Neuronal stem cell (in vitro differentiated cells): ENCODE data around the gene SLC22A23.

ENCODE experiments used
- DNase-seq: peaks from one replicate; pipeline ENCODE4 v3.0.0-alpha.2; 2013; ENCODE audit warnings: low spot score
- H2AFZ ChIP-seq: one replicate; pipeline ENCODE4 v1.6.1; 2013; ENCODE audit warnings: mild to moderate bottlenecking, low read length, inconsistent platforms
- H2AK5ac ChIP-seq: 2 replicates; pipeline ENCODE4 v1.6.1; 2013; ENCODE audit warnings: low read depth, mild to moderate bottlenecking, inconsistent platforms, low read length, moderate library complexity, mixed read lengths
- H2BK120ac ChIP-seq: 2 replicates; pipeline ENCODE4 v1.6.1; 2013; ENCODE audit warnings: low read depth, mild to moderate bottlenecking, inconsistent platforms, low read length, moderate library complexity, mixed read lengths
- H2BK12ac ChIP-seq: one replicate; pipeline ENCODE4 v1.6.1; 2013; ENCODE audit warnings: low read length, inconsistent platforms
- H2BK15ac ChIP-seq: 2 replicates; pipeline ENCODE4 v1.6.1; 2013; ENCODE audit warnings: mild to moderate bottlenecking, low read length, inconsistent platforms, mixed read lengths
- H2BK5ac ChIP-seq: one replicate; pipeline ENCODE4 v1.6.1; 2013; ENCODE audit warnings: inconsistent platforms, mild to moderate bottlenecking, low read length, moderate library complexity
- H3K14ac ChIP-seq: one replicate; pipeline ENCODE4 v1.6.1; 2013; ENCODE audit warnings: low read length, inconsistent platforms
- H3K18ac ChIP-seq: 2 replicates; pipeline ENCODE4 v1.6.1; 2013; ENCODE audit warnings: low read length, inconsistent platforms
- H3K23ac ChIP-seq: 2 replicates; pipeline ENCODE4 v1.6.1; 2013; ENCODE audit warnings: low read depth, mild to moderate bottlenecking, mixed read lengths, low read length, inconsistent platforms; ENCODE audit not compliant: poor library complexity
- H3K27ac ChIP-seq: replicated peaks from 3 replicates; pipeline ENCODE4 v1.5.1; 2013; ENCODE audit warnings: low read length, inconsistent platforms
- H3K27me3 ChIP-seq, 3 experiments: 2 replicates each; pipeline ENCODE4 v1.6.1; 2013; ENCODE audit warnings: low read length in 3 of 3, mild to moderate bottlenecking in 2 of 3, inconsistent platforms in 1 of 3, low read depth in 1 of 3, mixed read lengths in 1 of 3, moderate library complexity in 1 of 3; ENCODE audit not compliant: control insufficient read depth in 3 of 3, insufficient read depth in 3 of 3
- H3K36me3 ChIP-seq, 2 donors: replicated peaks in 1 of 2; 2 replicates each; pipeline ENCODE4 v1.6.1; 2013; ENCODE audit warnings: low read length in 2 of 2; ENCODE audit not compliant: control insufficient read depth in 2 of 2, insufficient read depth in 2 of 2
- H3K4ac ChIP-seq: 2 replicates; pipeline ENCODE4 v1.6.1; 2013; ENCODE audit warnings: inconsistent platforms, mild to moderate bottlenecking, low read length, moderate library complexity
- H3K4me1 ChIP-seq, 2 donors: 1 replicate in 1 of 2; 2 replicates in 1 of 2; pipeline ENCODE4 v1.6.1; 2013; ENCODE audit warnings: low read length in 2 of 2, low read depth in 1 of 2; ENCODE audit not compliant: control insufficient read depth in 2 of 2, insufficient read depth in 1 of 2
- H3K4me2 ChIP-seq: one replicate; pipeline ENCODE4 v1.6.1; 2013; ENCODE audit warnings: mild to moderate bottlenecking, low read length, inconsistent platforms; ENCODE audit not compliant: insufficient read depth, poor library complexity, severe bottlenecking
- H3K4me3 ChIP-seq, 2 donors: 2 replicates each; pipeline ENCODE4 v1.5.1; 2013; ENCODE audit warnings: low read length in 2 of 2, mild to moderate bottlenecking in 2 of 2, inconsistent platforms in 1 of 2, moderate library complexity in 1 of 2
- H3K79me1 ChIP-seq: one replicate; pipeline ENCODE4 v1.6.1; 2013; ENCODE audit warnings: low read depth, mild to moderate bottlenecking, inconsistent platforms, low read length, moderate library complexity
- H3K9ac ChIP-seq: one replicate; pipeline ENCODE4 v1.6.1; 2013; ENCODE audit warnings: mild to moderate bottlenecking, low read depth, low read length, inconsistent platforms; ENCODE audit not compliant: poor library complexity
- H3K9me3 ChIP-seq, 2 donors: replicated peaks in 1 of 2; 2 replicates each; pipeline versions ENCODE3 to v1.6.1; 2013; ENCODE audit warnings: low read length in 2 of 2, mild to moderate bottlenecking in 2 of 2, inconsistent platforms in 1 of 2, low read depth in 1 of 2, mixed read lengths in 1 of 2, moderate library complexity in 1 of 2; ENCODE audit not compliant: control insufficient read depth in 2 of 2, insufficient read depth in 1 of 2
- H4K8ac ChIP-seq: one replicate; pipeline ENCODE4 v1.6.1; 2013; ENCODE audit warnings: low read depth, mild to moderate bottlenecking, inconsistent platforms, low read length, moderate library complexity
- H4K91ac ChIP-seq: one replicate; pipeline ENCODE4 v1.6.1; 2013; ENCODE audit warnings: low read length, low read depth, mild to moderate bottlenecking, inconsistent platforms; ENCODE audit not compliant: poor library complexity
- WGBS, 2 donors: extraction: QIAGEN DNeasy Blood & Tissue Kit; methylation state at CpG; one replicate each; pipeline ENCODE4 v1.1.7; 2013; ENCODE audit warnings: missing lambda C conversion rate in 2 of 2, mixed read lengths in 1 of 2; ENCODE audit not compliant: insufficient read length in 2 of 2, insufficient replicate concordance in 1 of 2; ENCODE audit errors: extremely low coverage in 2 of 2; 5-methylcytosine and 5-hydroxymethylcytosine counted together

SLC22A23 gene

GRCh38 chr6:3417473-3417872 lies 39.4 kb downstream of the SLC22A23 start:
- Histone ChIP-seq H2AK5ac (no peak overlapping the region), H3K4ac (no peak overlapping the region), H3K14ac (no peak overlapping the region), H3K4me3 (no peak overlapping the region), H3K27ac (no peak overlapping the region), H3K9me3 (peaks cover 0 to 8% of the 10 kb centered on the region in 2 donors), H2BK5ac (no peak overlapping the region), H4K91ac (no peak overlapping the region), H3K27me3 (no peaks in the 10 kb centered on the region), H3K4me1 (peaks cover 8 to 28% of the 10 kb centered on the region in 2 donors), H3K18ac (no peak overlapping the region), H3K9ac (no peak overlapping the region), H2AFZ (no peak overlapping the region), H4K8ac (no peak overlapping the region), H3K36me3 (peaks cover 0 to 6% of the 10 kb centered on the region in 2 donors), H2BK12ac (no peak overlapping the region), H2BK120ac (no peak overlapping the region), H2BK15ac (no peak overlapping the region), H3K4me2 (no peak overlapping the region), H3K23ac (no peak overlapping the region), H3K79me1 (no peaks in the 10 kb centered on the region)
- no CpG with 5 or more reads among the region's 4 CpGs for WGBS, 2 donors
- no peak for DNase-seq

DNA sequence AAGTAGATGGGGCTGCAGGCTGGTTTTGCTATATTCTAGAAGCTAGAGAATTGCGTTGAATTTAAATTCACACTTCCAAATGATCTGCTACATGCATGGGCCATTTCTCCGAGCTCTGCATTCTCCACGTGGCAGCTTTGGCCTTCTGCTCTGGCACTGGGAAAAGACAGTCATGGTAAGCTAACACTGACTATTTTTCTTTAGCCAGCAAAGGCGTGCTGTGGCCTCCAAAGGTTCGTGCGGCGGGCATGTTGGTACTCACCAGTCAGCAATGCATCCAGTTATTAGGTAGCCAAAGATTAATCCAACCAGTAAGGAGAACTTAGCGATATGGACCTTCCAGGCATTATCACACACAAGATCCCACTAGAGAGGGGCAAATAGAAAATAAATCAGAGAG lies 41.4 kb downstream of the SLC22A23 start:
- no peak overlapping the region for H3K9ac ChIP-seq
- no peak overlapping the region for H3K14ac ChIP-seq
- H2BK120ac ChIP-seq = no peak overlapping the region
- no peak overlapping the region for H4K8ac ChIP-seq
- H2BK12ac ChIP-seq = no peak overlapping the region
- no CpG with 5 or more reads among the region's 8 CpGs for WGBS, 2 donors
- no peak overlapping the region for H2AFZ ChIP-seq
- H2BK5ac ChIP-seq = no peak overlapping the region
- H2AK5ac ChIP-seq = no peak overlapping the region
- no peak overlapping the region for H2BK15ac ChIP-seq
- no peaks in the 10 kb centered on the region for H3K79me1 ChIP-seq
- DNase-seq = no peak
- no peak overlapping the region for H3K23ac ChIP-seq
- no peak overlapping the region for H3K27ac ChIP-seq
- H3K4me1 ChIP-seq = peaks cover 6 to 13% of the 10 kb centered on the region in 2 donors
- H3K4me3 ChIP-seq = no peak overlapping the region
- H3K4me2 ChIP-seq = no peak overlapping the region
- no peak overlapping the region for H4K91ac ChIP-seq
- H3K4ac ChIP-seq = no peak overlapping the region
- H3K36me3 ChIP-seq = peaks cover 0 to 8% of the 10 kb centered on the region in 2 donors
- H3K27me3 ChIP-seq = no peaks in the 10 kb centered on the region
- no peak overlapping the region for H3K18ac ChIP-seq
- H3K9me3 ChIP-seq = peaks cover 0 to 14% of the 10 kb centered on the region in 2 donors

DNA sequence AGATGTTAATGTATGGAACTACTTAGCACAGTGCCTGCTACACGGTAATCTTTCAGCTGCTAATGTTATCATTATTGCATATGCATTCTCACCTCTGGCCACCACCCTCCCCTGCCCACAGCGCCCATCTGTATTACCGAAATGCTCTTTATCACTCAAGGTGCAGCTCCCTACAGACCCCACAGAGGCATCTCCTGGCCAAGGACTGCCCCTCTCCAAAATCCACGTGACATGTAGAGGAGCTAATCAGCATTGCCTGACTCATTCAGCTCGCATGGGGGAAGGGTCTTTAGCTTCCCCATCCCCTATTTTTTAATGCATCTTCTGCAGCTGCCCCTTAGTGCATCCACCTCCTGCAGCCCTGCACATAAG lies 41.8 kb downstream of the SLC22A23 start:
- Histone ChIP-seq H3K23ac (no peak overlapping the region), H2AK5ac (no peak overlapping the region), H2BK120ac (no peak overlapping the region), H3K4ac (no peak overlapping the region), H2BK15ac (no peak overlapping the region), H3K27me3 (no peaks in the 10 kb centered on the region), H3K4me3 (no peak overlapping the region), H2BK5ac (no peak overlapping the region), H3K4me2 (no peak overlapping the region), H4K8ac (no peak overlapping the region), H2BK12ac (no peak overlapping the region), H3K9me3 (peaks cover 0 to 14% of the 10 kb centered on the region in 2 donors), H3K27ac (no peak overlapping the region), H3K4me1 (peaks cover 6 to 13% of the 10 kb centered on the region in 2 donors), H2AFZ (no peak overlapping the region), H4K91ac (no peak overlapping the region), H3K79me1 (no peaks in the 10 kb centered on the region), H3K36me3 (peaks cover 0 to 8% of the 10 kb centered on the region in 2 donors), H3K18ac (no peak overlapping the region), H3K14ac (no peak overlapping the region), H3K9ac (no peak overlapping the region)
- no peak for DNase-seq
- WGBS, 2 donors = no CpG with 5 or more reads among the region's 5 CpGs

- Histone ChIP-seq H3K4me1 (peaks cover 6 to 13% of the 10 kb centered on the region in 2 donors), H2BK5ac (no peak overlapping the region), H2AK5ac (no peak overlapping the region), H2BK12ac (no peak overlapping the region), H3K36me3 (peaks cover 0 to 14% of the 10 kb centered on the region in 2 donors), H3K27me3 (no peaks in the 10 kb centered on the region), H3K14ac (no peak overlapping the region), H3K27ac (no peak overlapping the region), H3K9ac (no peak overlapping the region), H4K91ac (no peak overlapping the region), H3K4ac (no peak overlapping the region), H2BK120ac (no peak overlapping the region), H4K8ac (no peak overlapping the region), H3K9me3 (peaks cover 0 to 14% of the 10 kb centered on the region in 2 donors), H3K4me2 (no peak overlapping the region), H3K18ac (no peak overlapping the region), H3K23ac (no peak overlapping the region), H3K4me3 (no peak overlapping the region), H2AFZ (no peak overlapping the region), H3K79me1 (no peaks in the 10 kb centered on the region), H2BK15ac (no peak overlapping the region)
- no CpG with 5 or more reads among the region's 11 CpGs for WGBS, 2 donors
- no peak for DNase-seq
Measured at GRCh38 chr6:3414327-3415081, 42.3 kb downstream of the SLC22A23 start.
